RWPE1 (cell line): ENCODE data around the gene RASGEF1B.
A peak's percentile ranks its signal among the peaks of the same experiment; 100 is the strongest.

ENCODE experiments used
- CTCF ChIA-PET: fragments of 350-600 bp; sonication (Branson Sonifier 250); formaldehyde crosslinking; extraction: SDS; loops from one replicate; lab custom pipeline; 2021; lab: Yijun Ruan, JAX
- POLR2A ChIA-PET: fragments of 400-600 bp; formaldehyde crosslinking; extraction: SDS; loops from one replicate; lab custom pipeline; 2020; ENCODE audit warnings: antibody characterized with exemption; ENCODE audit not compliant: low non-redundant PET; lab: Yijun Ruan, JAX
- DNase-seq: peaks from one replicate; pipeline ENCODE4 v3.0.0; 2012; ENCODE audit warnings: low spot score
- H3K27ac ChIP-seq: fragments of 450-650 bp; 2 replicates; pipeline ENCODE4 v1.5.1; 2017
- TF ChIP-seq, protein P1 (sequence below): fragments of 450-650 bp; conservative IDR thresholded peaks from 2 replicates; pipeline ENCODE4 v1.5.1; 2017; ENCODE audit warnings: low read depth, mild to moderate bottlenecking

Gene RASGEF1B

DNA sequence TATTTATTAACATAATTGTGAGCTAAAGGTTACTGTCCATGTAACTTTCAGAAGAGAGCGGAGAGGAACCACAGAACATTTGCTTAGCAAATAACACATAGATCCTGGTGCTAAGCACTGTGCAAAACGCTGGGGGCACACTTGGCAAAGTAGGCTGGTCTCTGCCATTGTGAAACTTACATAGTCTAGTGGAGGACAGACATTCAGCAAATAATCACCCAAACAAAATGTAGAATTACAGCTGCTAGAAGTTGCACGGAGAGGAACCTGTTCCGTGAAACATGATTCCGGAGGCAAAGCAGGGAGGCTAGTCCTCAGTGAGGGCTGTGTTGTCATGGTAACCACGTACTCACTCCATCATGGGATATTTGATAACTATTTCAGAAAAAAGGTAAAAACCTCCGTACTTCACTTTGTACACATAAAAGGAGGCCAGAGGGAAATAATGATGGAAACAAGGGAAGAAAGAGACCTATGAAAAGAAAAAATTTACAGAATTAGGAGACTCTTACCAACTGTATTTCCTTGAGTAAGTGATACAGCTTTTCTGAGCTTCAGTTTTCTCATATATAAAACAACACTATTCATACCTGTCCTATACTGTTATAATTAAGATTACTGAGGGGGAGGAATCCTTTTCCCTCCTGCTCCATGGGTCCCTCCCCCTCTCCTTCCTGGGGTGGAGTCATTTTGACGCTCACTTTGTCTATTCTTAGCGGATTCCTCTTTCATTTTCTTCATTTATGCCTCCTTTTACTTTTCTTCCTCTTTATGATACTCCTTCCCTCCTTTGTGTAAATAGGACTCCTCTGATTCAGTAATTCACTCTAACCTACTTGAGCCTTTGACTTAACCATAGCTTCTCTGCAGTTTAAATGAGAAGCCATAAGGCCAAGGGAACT lies 825 bp upstream of the RASGEF1B start:
- H3K27ac ChIP-seq: no peak overlapping the region
- POLR2A ChIA-PET: no interaction called here
- CTCF ChIA-PET: interaction anchor here (0.6 to 1.7 kb wide), 4 partner anchors 372 to 796 kb away, joined by 3 to 6 read pairs (median 6); no protein-coding TSS in a partner anchor
- DNase-seq: peak; percentile 24
- TF ChIP-seq, protein P1, sequence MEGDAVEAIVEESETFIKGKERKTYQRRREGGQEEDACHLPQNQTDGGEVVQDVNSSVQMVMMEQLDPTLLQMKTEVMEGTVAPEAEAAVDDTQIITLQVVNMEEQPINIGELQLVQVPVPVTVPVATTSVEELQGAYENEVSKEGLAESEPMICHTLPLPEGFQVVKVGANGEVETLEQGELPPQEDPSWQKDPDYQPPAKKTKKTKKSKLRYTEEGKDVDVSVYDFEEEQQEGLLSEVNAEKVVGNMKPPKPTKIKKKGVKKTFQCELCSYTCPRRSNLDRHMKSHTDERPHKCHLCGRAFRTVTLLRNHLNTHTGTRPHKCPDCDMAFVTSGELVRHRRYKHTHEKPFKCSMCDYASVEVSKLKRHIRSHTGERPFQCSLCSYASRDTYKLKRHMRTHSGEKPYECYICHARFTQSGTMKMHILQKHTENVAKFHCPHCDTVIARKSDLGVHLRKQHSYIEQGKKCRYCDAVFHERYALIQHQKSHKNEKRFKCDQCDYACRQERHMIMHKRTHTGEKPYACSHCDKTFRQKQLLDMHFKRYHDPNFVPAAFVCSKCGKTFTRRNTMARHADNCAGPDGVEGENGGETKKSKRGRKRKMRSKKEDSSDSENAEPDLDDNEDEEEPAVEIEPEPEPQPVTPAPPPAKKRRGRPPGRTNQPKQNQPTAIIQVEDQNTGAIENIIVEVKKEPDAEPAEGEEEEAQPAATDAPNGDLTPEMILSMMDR: no peak; the same call in 1 of the 2 replicates

DNA sequence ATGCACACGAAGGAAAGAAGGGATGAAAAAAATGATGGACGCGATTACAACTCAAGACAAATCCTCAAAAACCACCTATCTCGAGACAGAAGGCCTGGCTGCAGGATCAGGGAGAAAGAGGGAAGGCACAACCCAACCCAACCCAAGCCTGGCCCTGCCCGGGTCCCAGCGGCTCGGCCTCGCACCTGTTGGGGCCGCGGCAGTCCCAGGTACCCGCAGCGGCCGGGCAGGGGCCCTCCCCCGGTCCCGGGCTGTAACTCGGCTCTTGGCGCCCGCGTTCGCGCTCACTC lies 464 bp downstream of the RASGEF1B start:
- H3K27ac ChIP-seq: no peak overlapping the region
- TF ChIP-seq, protein P1: no peak
- DNase-seq: peak; percentile 12
- ChIA-PET CTCF (interaction anchor here (1.0 to 1.7 kb wide), 2 partner anchors 448 to 797 kb away, joined by 6 read pairs; no protein-coding TSS in a partner anchor), POLR2A (no interaction called here)

DNA sequence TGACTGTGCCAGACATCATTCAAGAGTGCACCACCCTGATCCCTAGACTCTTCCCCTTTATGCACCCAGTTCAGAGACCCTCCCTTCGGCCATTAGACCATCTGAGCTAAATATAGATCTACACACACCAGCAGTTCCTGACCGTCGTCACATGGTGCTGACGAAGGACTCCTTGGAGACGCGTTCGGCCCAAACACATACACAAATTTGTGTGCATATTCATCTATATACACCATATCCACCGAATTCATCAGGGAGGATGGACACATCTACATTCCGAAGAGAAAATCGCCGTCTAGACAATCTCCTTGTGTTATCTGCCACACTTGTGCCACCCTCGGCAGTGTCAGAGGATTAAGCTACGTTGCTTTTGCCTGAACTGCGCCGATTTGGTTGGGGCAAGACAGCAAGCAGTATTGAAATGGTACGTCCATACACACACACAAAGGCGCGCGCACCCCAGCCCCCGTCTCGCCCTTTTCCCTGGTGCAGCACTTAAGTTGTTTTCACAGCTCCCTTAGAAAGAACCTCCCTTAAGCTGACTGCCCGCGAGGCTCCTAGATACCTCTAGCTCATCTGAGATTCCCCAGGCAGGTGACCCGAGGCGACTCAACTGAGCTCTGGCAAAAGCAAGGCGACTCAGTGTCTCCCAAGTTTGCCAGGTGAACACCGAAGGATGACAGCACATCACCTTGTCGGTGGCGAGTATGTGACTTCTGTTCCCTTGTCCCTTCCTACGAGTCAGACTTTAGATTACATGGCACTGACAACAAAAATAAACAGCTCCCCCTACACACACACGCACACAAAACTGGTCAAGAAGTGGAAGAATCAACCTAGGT lies 1.0 kb downstream of the RASGEF1B start:
- TF ChIP-seq, protein P1: no peak
- DNase-seq: no peak
- no peak overlapping the region for H3K27ac ChIP-seq
- POLR2A ChIA-PET: no interaction called here
- CTCF ChIA-PET: interaction anchor here (0.7 to 1.7 kb wide), 2 partner anchors 20 to 798 kb away, joined by 3 to 6 read pairs; no protein-coding TSS in a partner anchor

DNA sequence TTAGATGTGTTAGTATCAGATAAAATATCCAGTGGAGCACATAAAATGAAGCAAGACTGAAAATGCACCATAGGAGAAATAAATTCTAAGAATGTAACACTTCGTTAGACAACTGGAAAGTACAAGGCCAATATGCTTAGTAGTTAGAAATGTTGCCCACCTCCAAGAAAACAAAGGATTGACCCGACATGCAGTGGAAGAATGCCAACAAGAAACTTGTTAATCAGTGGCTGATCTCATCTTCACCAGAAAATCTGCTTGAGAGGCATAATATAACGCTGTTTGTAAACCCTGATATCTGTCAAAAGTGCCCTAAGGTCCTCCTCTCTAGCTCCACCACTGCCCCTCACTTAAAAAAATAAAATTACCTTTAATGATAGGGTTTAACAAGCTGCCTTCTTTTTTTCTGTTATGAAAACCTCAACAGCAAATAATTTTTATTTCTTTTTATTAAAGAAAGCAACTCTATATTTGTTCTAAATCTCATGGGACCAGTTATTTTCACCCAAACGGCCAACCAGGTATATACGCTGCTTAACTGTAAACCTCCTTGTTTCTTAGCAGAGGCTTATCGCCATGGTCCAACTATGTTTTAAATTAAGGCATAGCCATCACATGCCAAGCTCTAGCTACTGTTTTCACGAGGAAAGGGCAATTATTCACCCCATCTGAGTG lies 1.8 kb downstream of the RASGEF1B start:
- no peak overlapping the region for H3K27ac ChIP-seq

DNA sequence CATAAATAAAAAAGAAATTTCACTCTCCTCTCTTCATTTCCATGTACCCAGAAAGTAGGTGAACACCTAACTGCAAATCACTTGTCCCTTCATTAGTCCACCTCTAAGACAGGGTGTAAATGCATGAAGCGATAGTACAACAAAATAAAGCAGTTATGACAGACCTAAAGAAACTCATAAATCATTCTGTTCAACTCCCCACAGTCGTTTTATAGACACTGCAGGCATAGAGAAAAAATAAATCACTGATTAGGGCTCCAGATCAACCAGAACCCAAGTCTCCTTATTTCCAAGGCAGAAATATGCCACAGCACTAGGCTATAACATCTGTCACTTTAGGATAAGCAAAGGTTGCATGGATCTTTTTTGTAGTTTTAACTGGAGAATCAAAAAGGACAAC lies 3.0 kb downstream of the RASGEF1B start:
- TF ChIP-seq, protein P1: no peak
- CTCF ChIA-PET: interaction anchor here (2.0 kb wide), 1 partner anchor 800 kb away, joined by 12 read pairs; no protein-coding TSS in a partner anchor
- DNase-seq: no peak
- POLR2A ChIA-PET: no interaction called here
- no peak overlapping the region for H3K27ac ChIP-seq

More for the DNA sequence above, 1.8 kb downstream of the RASGEF1B start:
- ChIA-PET CTCF (interaction anchor here (0.7 to 0.8 kb wide), 2 partner anchors 21 to 374 kb away, joined by 3 read pairs; no protein-coding TSS in a partner anchor), POLR2A (no interaction called here)
- no peak for DNase-seq
- TF ChIP-seq, protein P1: no peak

DNA sequence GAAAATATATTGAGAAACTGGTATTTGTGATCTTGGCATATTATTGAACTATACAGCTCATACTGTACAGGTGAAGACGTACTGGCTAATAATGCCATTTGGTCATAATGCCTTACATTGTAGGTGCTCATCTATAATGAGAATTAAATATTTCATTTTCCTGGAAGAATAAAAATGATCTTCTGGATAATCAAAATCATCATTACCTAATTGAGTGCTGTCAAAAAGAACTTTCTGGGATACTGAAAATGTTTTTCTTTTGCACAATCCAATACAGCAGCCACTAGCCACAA lies 4.1 kb downstream of the RASGEF1B start:
- no peak for DNase-seq
- POLR2A ChIA-PET: no interaction called here
- CTCF ChIA-PET: interaction anchor here (0.6 to 2.2 kb wide), 8 partner anchors 9 to 803 kb away, joined by 3 to 12 read pairs (median 4); no protein-coding TSS in a partner anchor

More for the DNA sequence above, 4.1 kb downstream of the RASGEF1B start:
- TF ChIP-seq, protein P1: peak; percentile 50; the same call in 1 of the 2 replicates
- no peak overlapping the region for H3K27ac ChIP-seq
